ENCODE measurements around the gene PDCD2L.

Gene PDCD2L

DNA sequence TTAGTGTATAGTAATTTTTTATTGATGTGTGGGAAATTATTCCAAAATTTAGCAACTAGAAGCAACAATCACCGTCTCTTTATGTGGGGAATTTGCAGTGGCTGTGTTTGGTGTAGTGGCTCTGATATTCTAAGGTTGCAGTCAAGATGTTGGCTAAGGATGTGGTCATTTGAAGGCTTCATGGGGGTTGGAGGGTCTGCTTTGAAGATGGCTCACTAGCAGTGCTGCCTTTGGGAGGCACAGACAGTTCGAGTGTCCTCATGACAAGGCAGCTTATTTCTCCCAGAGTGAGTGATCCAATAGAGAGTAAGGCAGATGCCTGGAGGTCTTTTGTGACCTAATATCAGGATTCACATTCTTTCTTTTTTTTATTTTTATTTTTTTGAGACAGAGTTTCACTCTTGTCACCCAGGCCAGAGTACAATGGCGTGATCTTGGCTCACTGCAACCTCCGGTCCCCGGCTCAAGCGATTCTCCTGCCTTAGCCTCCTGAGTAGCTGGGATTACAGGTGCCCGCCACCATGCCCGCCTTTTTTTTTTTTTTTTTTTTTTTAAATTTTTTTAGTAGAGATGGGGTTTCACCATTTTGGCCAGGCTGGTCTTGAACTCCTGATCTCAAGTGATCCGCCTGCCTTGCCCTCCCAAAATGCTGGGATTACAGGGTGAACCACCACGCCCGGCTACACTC is 30.5 kb upstream of the PDCD2L start:
- no peak overlapping the region for H3K27ac ChIP-seq
- DNase-seq (ENCODE audit: low spot score) = no peak
- TF ChIP-seq, protein P1, sequence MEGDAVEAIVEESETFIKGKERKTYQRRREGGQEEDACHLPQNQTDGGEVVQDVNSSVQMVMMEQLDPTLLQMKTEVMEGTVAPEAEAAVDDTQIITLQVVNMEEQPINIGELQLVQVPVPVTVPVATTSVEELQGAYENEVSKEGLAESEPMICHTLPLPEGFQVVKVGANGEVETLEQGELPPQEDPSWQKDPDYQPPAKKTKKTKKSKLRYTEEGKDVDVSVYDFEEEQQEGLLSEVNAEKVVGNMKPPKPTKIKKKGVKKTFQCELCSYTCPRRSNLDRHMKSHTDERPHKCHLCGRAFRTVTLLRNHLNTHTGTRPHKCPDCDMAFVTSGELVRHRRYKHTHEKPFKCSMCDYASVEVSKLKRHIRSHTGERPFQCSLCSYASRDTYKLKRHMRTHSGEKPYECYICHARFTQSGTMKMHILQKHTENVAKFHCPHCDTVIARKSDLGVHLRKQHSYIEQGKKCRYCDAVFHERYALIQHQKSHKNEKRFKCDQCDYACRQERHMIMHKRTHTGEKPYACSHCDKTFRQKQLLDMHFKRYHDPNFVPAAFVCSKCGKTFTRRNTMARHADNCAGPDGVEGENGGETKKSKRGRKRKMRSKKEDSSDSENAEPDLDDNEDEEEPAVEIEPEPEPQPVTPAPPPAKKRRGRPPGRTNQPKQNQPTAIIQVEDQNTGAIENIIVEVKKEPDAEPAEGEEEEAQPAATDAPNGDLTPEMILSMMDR (IDR thresholded peaks at IDR 0.05) = no peak
- no peak overlapping the region for H3K4me3 ChIP-seq

DNA sequence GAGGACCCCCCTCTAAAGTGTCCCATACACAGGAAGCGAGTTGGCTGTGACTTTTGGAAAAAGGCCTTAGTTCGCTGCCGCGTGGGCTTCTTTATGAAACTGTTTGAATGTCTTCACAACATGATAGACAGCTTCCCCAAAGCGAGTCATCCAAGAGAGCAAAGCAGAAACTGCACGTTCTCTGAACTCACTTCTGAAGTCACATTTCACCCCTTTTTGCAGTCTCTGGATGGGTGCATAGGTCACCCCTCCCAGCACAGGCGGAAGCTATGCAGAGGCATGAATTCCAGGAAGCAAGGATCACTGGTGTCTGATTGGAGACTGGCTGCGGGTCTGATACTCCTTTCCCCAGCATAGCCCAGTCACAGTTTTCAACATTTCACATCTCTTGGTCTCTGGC is 28.6 kb upstream of the PDCD2L start:
- DNase-seq (ENCODE audit: low spot score) = no peak

DNA sequence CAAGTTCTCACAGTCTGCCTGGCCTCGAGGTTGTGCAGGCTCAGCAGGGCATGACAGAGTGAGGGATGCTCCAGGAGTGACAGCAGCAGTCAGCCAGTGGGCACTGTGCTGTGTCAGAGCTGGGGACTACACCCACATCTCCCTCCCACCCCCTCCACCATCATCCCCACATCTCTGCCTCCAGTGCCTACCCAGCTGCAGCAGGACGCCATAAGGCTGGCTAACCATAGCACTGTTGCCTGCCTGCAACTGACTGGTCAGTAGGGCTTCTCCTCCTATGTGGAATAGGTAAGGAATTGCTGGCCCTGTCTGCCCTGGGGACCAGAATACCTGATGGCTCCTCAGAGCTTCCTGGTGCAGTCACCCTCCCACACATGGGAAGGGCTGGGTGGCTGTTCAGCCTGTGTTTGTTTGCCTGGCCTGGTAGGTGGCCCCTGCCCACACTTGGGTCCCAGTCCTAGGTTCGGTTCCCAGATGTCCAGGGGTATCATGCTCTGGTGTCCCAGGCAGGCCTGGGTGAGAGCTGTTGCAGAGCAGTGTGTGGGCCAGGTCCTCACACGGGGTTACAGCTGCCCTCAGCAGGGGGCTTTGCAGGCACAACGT is 23.5 kb upstream of the PDCD2L start:
- Histone ChIP-seq H3K4me3 (no peak overlapping the region), H3K27ac (no peak overlapping the region)
- TF ChIP-seq, protein P1 (IDR thresholded peaks at IDR 0.05) = no peak
- no peak for DNase-seq (ENCODE audit: low spot score)

More for the DNA sequence above, 28.6 kb upstream of the PDCD2L start:
- TF ChIP-seq, protein P1 (IDR thresholded peaks at IDR 0.05) = no peak
- Histone ChIP-seq H3K27ac (no peak overlapping the region), H3K4me3 (no peak overlapping the region)

DNA sequence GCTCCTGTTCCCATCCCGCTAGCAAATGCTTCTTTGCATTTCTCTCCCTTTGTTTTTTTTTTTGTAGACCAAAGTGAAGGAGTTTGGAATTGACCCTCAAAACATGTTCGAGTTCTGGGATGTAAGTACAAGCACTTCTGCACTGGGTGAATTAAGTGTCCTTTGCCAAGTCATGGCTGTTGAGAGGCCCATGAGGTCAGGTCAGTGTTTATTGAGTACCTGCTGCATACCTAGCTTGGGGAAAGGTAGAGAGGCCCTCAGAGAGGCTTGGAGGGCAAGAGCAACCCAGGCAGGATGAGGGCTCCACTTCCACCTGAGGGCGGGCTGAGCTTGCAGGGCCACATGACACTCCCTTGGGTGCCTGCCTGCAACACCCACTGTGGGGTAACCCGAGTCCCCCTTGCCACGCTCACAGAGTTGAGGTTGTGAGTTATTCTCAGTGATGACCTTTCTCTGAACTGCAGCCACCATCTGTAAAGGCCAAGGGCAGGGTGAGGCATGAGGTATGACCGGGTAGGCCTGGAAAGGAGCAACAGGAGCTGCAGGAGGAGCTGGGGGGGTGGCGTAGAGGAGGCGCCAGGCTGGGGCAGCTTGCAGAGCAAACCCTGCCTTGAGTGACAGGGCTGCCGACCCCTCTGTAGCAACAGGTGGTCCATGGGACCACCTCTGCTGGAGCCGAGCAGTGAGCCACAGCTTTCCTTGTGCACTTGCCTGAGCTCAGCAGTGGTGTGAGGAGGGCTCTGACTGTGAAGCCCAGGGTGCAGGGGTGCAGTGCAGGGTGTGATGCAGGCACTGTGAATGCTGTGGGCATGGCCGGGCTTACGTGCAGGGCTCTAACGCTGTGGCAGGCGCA is 22.6 kb upstream of the PDCD2L start:
- Histone ChIP-seq H3K27ac (no peak overlapping the region), H3K4me3 (no peak overlapping the region)
- TF ChIP-seq, protein P1 (IDR thresholded peaks at IDR 0.05) = no peak
- no peak for DNase-seq (ENCODE audit: low spot score)

DNA sequence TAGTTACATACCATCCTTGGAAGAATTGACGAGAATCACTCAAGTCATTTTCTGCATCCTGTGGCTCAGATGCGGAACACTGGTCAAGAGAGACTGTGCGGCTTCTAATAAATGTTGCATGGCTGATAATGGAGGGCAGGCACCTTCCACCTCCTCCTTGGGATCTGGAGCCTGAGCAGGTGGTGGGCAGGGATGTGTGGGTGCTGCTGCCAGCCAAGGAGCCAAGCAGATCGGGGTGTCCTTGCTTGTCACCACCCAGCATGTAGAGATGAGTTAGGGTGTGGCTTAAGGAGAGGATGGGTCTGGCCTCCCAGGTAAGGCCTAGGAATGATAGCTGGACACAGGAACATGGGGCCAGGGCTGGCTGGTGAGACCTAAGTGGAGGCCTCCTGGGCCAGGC is 21.7 kb upstream of the PDCD2L start:
- no peak for DNase-seq (ENCODE audit: low spot score)
- Histone ChIP-seq H3K27ac (no peak overlapping the region), H3K4me3 (no peak overlapping the region)
- TF ChIP-seq, protein P1 (IDR thresholded peaks at IDR 0.05) = no peak

DNA sequence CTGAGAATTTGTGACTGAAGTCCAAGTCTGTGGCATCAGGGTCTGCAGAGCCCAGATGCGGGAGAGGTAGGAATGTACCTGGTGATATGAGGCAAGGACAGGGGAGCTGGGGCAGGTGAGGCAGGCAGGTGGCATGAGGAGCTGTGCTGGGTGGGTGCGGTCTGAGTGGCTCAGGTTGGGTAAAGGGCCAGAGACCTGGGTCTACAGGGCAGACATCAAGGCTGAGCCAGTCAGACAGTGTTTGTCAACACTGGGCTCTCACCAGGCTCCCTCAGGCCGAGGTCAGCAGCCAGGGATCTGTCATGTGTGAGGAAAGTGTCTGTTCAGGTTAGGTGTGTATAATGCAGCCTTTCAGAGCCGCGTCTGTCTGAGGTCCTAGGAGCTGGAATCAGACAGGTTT is 20.6 kb upstream of the PDCD2L start:
- DNase-seq (ENCODE audit: low spot score) = no peak
- no peak overlapping the region for H3K4me3 ChIP-seq
- TF ChIP-seq, protein P1 (IDR thresholded peaks at IDR 0.05) = no peak
- no peak overlapping the region for H3K27ac ChIP-seq
